ENCODE results near the gene DUSP7. TPM values are rescaled to one million over a fixed set of nuclear protein-coding genes. Genes with fewer than 3 reads are reported as not detected.

Gene DUSP7
- total and polyA plus RNA-seq, 5 experiments from 2014 or later, result 1.8 to 29.0 (median 4.6) TPM

- H3K27me3 Mint-ChIP-seq, result peaks cover 0 to 1% (median 0%) of the 10 kb centered on the region in 5 donors
- no peak for DNase-seq
- H3K9me3 Mint-ChIP-seq, result no peaks in the 10 kb centered on the region
- H3K27ac Mint-ChIP-seq, result peak overlapping the region in 1 of 10 donors; percentile 52
- H3K4me1 Mint-ChIP-seq, result peaks cover 6 to 13% (median 13%) of the 10 kb centered on the region in 4 donors
- H3K4me3 Mint-ChIP-seq, result no peak overlapping the region
- no peaks in the 10 kb centered on the region for H3K36me3 Mint-ChIP-seq
- ATAC-seq, result no peak
- POLR2A ChIA-PET, result interaction anchor here (0.7 to 0.8 kb wide), 2 partner anchors 9 to 119 kb away, joined by 3 to 4 read pairs; partner anchors contain the start of gene RPL29
These were observed 52.1 kb downstream of the DUSP7 start for GRCh38 chr3:52004163-52004787.

GRCh38 chr3:52002748-52003147 is 53.6 kb downstream of the DUSP7 start:
- POLR2A ChIA-PET, result interaction anchor here (0.5 to 1.9 kb wide), 2 partner anchors 120 to 124 kb away, joined by 3 to 6 read pairs; no protein-coding TSS in a partner anchor
- H3K27ac Mint-ChIP-seq, result peak overlapping the region in 1 of 10 donors; percentile 56
- H3K4me1 Mint-ChIP-seq, result peaks cover 6 to 13% (median 13%) of the 10 kb centered on the region in 4 donors
- DNase-seq, result no peak
- peaks cover 0 to 1% (median 0%) of the 10 kb centered on the region in 5 donors for H3K27me3 Mint-ChIP-seq
- no peak overlapping the region for H3K4me3 Mint-ChIP-seq
- H3K9me3 Mint-ChIP-seq, result no peaks in the 10 kb centered on the region
- no peak for ATAC-seq
- no peaks in the 10 kb centered on the region for H3K36me3 Mint-ChIP-seq

- ATAC-seq (peak; percentile 99 to 100), DNase-seq (peak; percentile 81 to 94 (median 90))
- POLR2A ChIA-PET, result interaction anchor here (0.8 to 1.9 kb wide), 7 partner anchors 52 to 143 kb away, joined by 3 to 6 read pairs (median 3); partner anchors contain the start of gene PARP3
- Mint-ChIP-seq H3K27ac (no peak overlapping the region), H3K36me3 (no peaks in the 10 kb centered on the region), H3K9me3 (no peaks in the 10 kb centered on the region), H3K4me3 (peak overlapping the region in 4 of 10 donors; percentile 1 to 18 (median 4)), H3K4me1 (peaks cover 6 to 16% (median 14%) of the 10 kb centered on the region in 4 donors), H3K27me3 (peaks cover 0 to 1% (median 0%) of the 10 kb centered on the region in 5 donors)
These were observed 54.9 kb downstream of the DUSP7 start for GRCh38 chr3:52001443-52001974.

GRCh38 chr3:51999846-52000245 is 56.5 kb downstream of the DUSP7 start:
- DNase-seq (no peak), ATAC-seq (no peak)
- no peaks in the 10 kb centered on the region for H3K9me3 Mint-ChIP-seq
- peaks cover 0 to 1% (median 0%) of the 10 kb centered on the region in 5 donors for H3K27me3 Mint-ChIP-seq
- H3K27ac Mint-ChIP-seq, result peak overlapping the region in 1 of 10 donors; percentile 15
- peaks cover 10 to 22% (median 14%) of the 10 kb centered on the region in 4 donors for H3K4me1 Mint-ChIP-seq
- no peak overlapping the region for H3K4me3 Mint-ChIP-seq
- POLR2A ChIA-PET, result no interaction called here
- peaks cover 0 to 8% (median 2%) of the 10 kb centered on the region in 3 donors for H3K36me3 Mint-ChIP-seq

Other genes with a start within 250 kb of the DUSP7 start
- gene IQCF2, start 195.0 kb downstream of the DUSP7 start, total RNA-seq, result not detected
- gene IQCF2, start 195.0 kb downstream of the DUSP7 start, polyA plus RNA-seq, result not detected
- not detected for gene IQCF5, start 181.0 kb downstream of the DUSP7 start, total RNA-seq
- not detected for gene IQCF5, start 181.0 kb downstream of the DUSP7 start, polyA plus RNA-seq
- gene IQCF1, start 153.2 kb downstream of the DUSP7 start, total RNA-seq, result not detected
- not detected for gene IQCF1, start 153.2 kb downstream of the DUSP7 start, polyA plus RNA-seq
- 10 to 100 TPM; 15.9 to 16.5 TPM for gene RRP9, start 114.7 kb downstream of the DUSP7 start, total RNA-seq
- 10 to 100 TPM; 18.1 to 29.6 (median 19.6) TPM for gene RRP9, start 114.7 kb downstream of the DUSP7 start, polyA plus RNA-seq
- 10 to 100 TPM in 1 of 2 experiments, 1 to 10 TPM in 1; 9.7 to 11.7 TPM for gene PARP3, start 114.2 kb downstream of the DUSP7 start, total RNA-seq
- 1 to 10 TPM; 4.6 to 9.0 (median 5.5) TPM for gene PARP3, start 114.2 kb downstream of the DUSP7 start, polyA plus RNA-seq
- gene GPR62, start 101.2 kb downstream of the DUSP7 start, total RNA-seq, result not detected
- not detected for gene GPR62, start 101.2 kb downstream of the DUSP7 start, polyA plus RNA-seq
- gene PCBP4, start 89.1 kb downstream of the DUSP7 start, total RNA-seq, result 1 to 10 TPM; 8.3 to 9.4 TPM
- gene PCBP4, start 89.1 kb downstream of the DUSP7 start, polyA plus RNA-seq, result 10 to 100 TPM in 1 of 3 donors, 1 to 10 TPM in 2; 2.4 to 10.9 (median 5.3) TPM
- 10 to 100 TPM; 56.4 to 60.4 TPM for gene ABHD14B, start 82.5 kb downstream of the DUSP7 start, total RNA-seq
- gene ABHD14B, start 82.5 kb downstream of the DUSP7 start, polyA plus RNA-seq, result 10 to 100 TPM; 69.3 to 84.6 (median 73.2) TPM
- gene ABHD14A, start 81.5 kb downstream of the DUSP7 start, total RNA-seq, result 10 to 100 TPM; 17.7 to 22.1 TPM
- 100 to 1,000 TPM in 1 of 3 donors, 10 to 100 TPM in 2; 94.6 to 100 (median 94.9) TPM for gene ABHD14A, start 81.5 kb downstream of the DUSP7 start, polyA plus RNA-seq
- 10 to 100 TPM; 14.1 to 15.8 TPM for gene ACY1, start 73.0 kb downstream of the DUSP7 start, total RNA-seq
- gene ACY1, start 73.0 kb downstream of the DUSP7 start, polyA plus RNA-seq, result 10 to 100 TPM; 18.5 to 28.5 (median 18.6) TPM
- 1,000 to 10,000 TPM; 1,232 to 1,277 TPM for gene RPL29, start 60.7 kb downstream of the DUSP7 start, total RNA-seq
- 1,000 to 10,000 TPM; 1,632 to 1,741 (median 1,693) TPM for gene RPL29, start 60.7 kb downstream of the DUSP7 start, polyA plus RNA-seq
- 1 to 10 TPM; 1.2 to 1.9 TPM for gene POC1A, start 97.9 kb upstream of the DUSP7 start, total RNA-seq
- gene POC1A, start 97.9 kb upstream of the DUSP7 start, polyA plus RNA-seq, result 1 to 10 TPM in 1 of 3 donors, under 1 TPM in 2; 0.28 to 1.1 (median 0.66) TPM
- gene ALAS1, start 141.6 kb upstream of the DUSP7 start, total RNA-seq, result 10 to 100 TPM; 16.2 to 18.8 TPM
- 10 to 100 TPM; 14.7 to 28.9 (median 18.5) TPM for gene ALAS1, start 141.6 kb upstream of the DUSP7 start, polyA plus RNA-seq
- gene TLR9, start 169.1 kb upstream of the DUSP7 start, total RNA-seq, result 1 to 10 TPM; 2.4 to 2.8 TPM
- gene TLR9, start 169.1 kb upstream of the DUSP7 start, polyA plus RNA-seq, result not detected
- gene TWF2, start 182.6 kb upstream of the DUSP7 start, total RNA-seq, result 10 to 100 TPM; 77.2 to 77.6 TPM
- 100 to 1,000 TPM; 112 to 171 (median 142) TPM for gene TWF2, start 182.6 kb upstream of the DUSP7 start, polyA plus RNA-seq
- 100 to 1,000 TPM; 108 to 114 TPM for gene PPM1M, start 189.2 kb upstream of the DUSP7 start, total RNA-seq
- gene PPM1M, start 189.2 kb upstream of the DUSP7 start, polyA plus RNA-seq, result 100 to 1,000 TPM in 2 of 3 donors, 10 to 100 TPM in 1; 68.0 to 172 (median 106) TPM
- gene WDR82, start 222.1 kb upstream of the DUSP7 start, total RNA-seq, result 100 to 1,000 TPM; 190 to 191 TPM
- gene WDR82, start 222.1 kb upstream of the DUSP7 start, polyA plus RNA-seq, result 100 to 1,000 TPM; 136 to 172 (median 146) TPM
- 10 to 100 TPM; 39.9 to 41.5 TPM for gene GLYCTK, start 231.3 kb upstream of the DUSP7 start, total RNA-seq
- 10 to 100 TPM in 1 of 3 donors, 1 to 10 TPM in 2; 6.4 to 10.4 (median 7.6) TPM for gene GLYCTK, start 231.3 kb upstream of the DUSP7 start, polyA plus RNA-seq

Data from naive thymus-derived CD8-positive, alpha-beta T cell (primary cell).